GM06990 (cell line): ENCODE data around the gene ASTL.

Source experiments
- DNase-seq: peaks from one replicate; pipeline ENCODE4 v3.0.0-alpha.2; 2011; ENCODE audit not compliant: insufficient read length; ENCODE audit errors: extremely low read depth
- H3K27me3 ChIP-seq: replicated peaks from 2 replicates; pipeline ENCODE4 v1.6.0; 2011; ENCODE audit warnings: low read length; ENCODE audit not compliant: control insufficient read depth, insufficient read depth
- H3K36me3 ChIP-seq: 2 replicates; pipeline ENCODE4 v1.5.1; 2011; ENCODE audit warnings: low read length; ENCODE audit not compliant: control insufficient read depth, insufficient read depth
- H3K4me3 ChIP-seq: replicated peaks from 2 replicates; pipeline ENCODE4 v1.5.1; 2011; ENCODE audit warnings: low read depth, mild to moderate bottlenecking, control low read depth, low read length
- TF ChIP-seq, protein P1 (sequence below): IDR thresholded peaks from 2 replicates; pipeline ENCODE4 v1.5.1; 2011; ENCODE audit warnings: low read length, control low read depth, mild to moderate bottlenecking, inconsistent platforms; ENCODE audit not compliant: insufficient read depth, poor library complexity, severe bottlenecking

The ASTL gene

DNA sequence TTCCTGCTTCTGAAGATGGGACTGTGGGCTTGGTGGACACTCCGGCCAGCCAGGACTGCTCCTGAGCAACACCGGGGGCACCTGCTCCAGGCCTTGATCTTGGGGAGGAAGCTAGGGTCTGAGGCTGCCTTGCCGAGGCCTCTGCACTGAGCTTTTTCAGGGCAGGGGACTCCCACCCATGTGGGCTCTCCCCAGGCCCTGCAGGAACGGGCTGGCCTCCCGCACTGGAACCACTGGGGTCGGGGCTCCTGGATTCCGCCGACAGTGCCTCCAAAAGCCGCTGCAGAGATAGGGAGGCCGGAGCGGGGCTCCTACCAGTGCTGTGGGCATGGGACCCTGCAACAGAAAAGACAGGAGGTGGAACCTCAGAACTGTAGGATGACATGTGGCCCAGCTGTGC, 14.4 kb downstream of the ASTL start:
- Histone ChIP-seq H3K27me3 (peaks cover 4% of the 10 kb centered on the region; the same call in 1 of the 2 replicates), H3K4me3 (no peak overlapping the region), H3K36me3 (no peaks in the 10 kb centered on the region)
- DNase-seq = no peak
- TF ChIP-seq, protein P1, sequence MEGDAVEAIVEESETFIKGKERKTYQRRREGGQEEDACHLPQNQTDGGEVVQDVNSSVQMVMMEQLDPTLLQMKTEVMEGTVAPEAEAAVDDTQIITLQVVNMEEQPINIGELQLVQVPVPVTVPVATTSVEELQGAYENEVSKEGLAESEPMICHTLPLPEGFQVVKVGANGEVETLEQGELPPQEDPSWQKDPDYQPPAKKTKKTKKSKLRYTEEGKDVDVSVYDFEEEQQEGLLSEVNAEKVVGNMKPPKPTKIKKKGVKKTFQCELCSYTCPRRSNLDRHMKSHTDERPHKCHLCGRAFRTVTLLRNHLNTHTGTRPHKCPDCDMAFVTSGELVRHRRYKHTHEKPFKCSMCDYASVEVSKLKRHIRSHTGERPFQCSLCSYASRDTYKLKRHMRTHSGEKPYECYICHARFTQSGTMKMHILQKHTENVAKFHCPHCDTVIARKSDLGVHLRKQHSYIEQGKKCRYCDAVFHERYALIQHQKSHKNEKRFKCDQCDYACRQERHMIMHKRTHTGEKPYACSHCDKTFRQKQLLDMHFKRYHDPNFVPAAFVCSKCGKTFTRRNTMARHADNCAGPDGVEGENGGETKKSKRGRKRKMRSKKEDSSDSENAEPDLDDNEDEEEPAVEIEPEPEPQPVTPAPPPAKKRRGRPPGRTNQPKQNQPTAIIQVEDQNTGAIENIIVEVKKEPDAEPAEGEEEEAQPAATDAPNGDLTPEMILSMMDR = no peak

DNA sequence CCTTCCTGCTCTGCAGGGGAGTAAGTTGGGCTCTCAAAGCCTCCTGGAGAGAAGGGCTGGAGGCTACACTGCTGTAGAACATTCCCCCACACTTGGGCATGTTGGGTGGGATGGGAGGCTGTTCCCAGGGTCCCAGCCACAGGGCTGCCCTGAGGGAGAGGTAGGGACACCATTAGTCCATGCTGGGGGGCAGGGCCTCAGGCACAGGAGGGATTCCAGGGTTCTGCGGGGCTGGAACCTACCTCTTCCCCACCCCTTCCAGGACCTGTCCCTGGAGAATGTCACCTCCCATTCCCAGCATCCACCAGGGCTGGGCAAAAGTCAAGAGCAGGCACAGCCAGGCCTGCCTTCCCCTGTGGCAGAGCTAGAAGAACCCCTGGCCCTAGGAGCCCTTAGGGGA, 15.0 kb downstream of the ASTL start:
- Histone ChIP-seq H3K27me3 (peaks cover 4% of the 10 kb centered on the region; the same call in 1 of the 2 replicates), H3K4me3 (no peak overlapping the region), H3K36me3 (no peaks in the 10 kb centered on the region)
- TF ChIP-seq, protein P1 = no peak
- DNase-seq = no peak

- peaks cover 4% of the 10 kb centered on the region; the same call in 1 of the 2 replicates for H3K27me3 ChIP-seq
- H3K36me3 ChIP-seq = no peaks in the 10 kb centered on the region
- TF ChIP-seq, protein P1 = no peak
- DNase-seq = no peak
- H3K4me3 ChIP-seq = no peak overlapping the region
Measured at GRCh38 chr2:96122391-96122790, 15.9 kb downstream of the ASTL start.

- Histone ChIP-seq H3K27me3 (peaks cover 4% of the 10 kb centered on the region; the same call in 1 of the 2 replicates), H3K4me3 (no peak overlapping the region), H3K36me3 (no peaks in the 10 kb centered on the region)
- TF ChIP-seq, protein P1 = no peak
- no peak for DNase-seq
Measured at GRCh38 chr2:96121414-96121813, 16.9 kb downstream of the ASTL start.

DNA sequence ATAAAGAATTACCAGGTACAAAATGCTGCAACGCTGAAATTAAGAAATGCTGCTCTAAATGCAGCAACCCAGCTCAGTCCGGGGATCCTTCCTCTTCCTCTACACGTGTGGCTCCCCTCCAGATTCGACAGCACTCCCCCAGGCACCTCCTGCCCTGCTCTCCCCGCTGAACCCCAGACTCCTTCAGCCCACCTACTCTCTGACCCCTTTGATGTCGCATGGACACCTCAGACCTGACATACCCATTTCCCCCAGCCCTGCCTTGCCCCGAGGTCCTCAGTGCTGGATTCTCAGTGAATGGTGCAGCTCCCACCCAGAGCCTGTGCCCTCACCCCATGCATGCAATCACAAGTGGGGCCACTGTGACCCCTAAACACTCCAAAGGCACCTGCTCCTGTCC, 17.3 kb downstream of the ASTL start:
- DNase-seq = no peak
- TF ChIP-seq, protein P1 = no peak
- H3K27me3 ChIP-seq = peaks cover 4% of the 10 kb centered on the region; the same call in 1 of the 2 replicates

DNA sequence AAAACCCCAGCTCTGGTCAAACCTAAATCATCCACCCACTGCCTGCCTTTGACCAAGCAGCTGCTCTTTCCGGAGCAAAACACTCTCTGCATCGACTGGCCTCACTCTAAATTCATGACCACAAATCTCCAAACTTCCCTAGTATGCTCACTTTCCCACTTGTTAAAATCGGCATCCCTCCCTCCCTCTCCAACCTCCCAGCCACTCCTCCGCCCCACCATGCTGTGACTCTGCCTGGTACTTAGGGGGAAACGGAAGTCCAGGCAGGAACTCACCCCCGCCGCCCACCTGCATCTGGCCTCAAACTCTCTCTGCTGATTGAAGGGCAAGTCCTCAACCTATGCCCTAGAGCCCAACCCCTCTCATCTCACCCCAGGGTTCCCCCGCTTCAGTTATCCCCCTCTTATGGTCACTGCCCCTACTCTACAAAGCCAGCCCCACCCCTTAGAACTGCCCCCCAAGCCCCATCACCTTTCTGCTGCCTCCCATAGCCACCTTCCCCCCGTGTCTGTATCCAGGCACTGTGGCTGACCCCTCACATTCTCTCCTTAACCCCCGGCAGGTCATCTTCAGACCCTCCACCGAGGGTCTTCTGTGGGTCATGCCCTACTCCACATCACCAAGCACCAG, 18.1 kb downstream of the ASTL start:
- Histone ChIP-seq H3K27me3 (peaks cover 4% of the 10 kb centered on the region; the same call in 1 of the 2 replicates), H3K36me3 (no peaks in the 10 kb centered on the region), H3K4me3 (no peak overlapping the region)
- TF ChIP-seq, protein P1 = no peak
- no peak for DNase-seq

More for the DNA sequence above, 17.3 kb downstream of the ASTL start:
- Histone ChIP-seq H3K4me3 (no peak overlapping the region), H3K36me3 (no peaks in the 10 kb centered on the region)
